ENCODE data around the gene DPP3. TPM values are rescaled to one million over a fixed set of nuclear protein-coding genes. Genes with fewer than 3 reads are reported as not detected.

The DPP3 gene
- total and polyA plus RNA-seq, 2 donors (not counting 1 experiment from before 2014, with no cell fraction given) = 33.6 to 39.6 TPM

DNA sequence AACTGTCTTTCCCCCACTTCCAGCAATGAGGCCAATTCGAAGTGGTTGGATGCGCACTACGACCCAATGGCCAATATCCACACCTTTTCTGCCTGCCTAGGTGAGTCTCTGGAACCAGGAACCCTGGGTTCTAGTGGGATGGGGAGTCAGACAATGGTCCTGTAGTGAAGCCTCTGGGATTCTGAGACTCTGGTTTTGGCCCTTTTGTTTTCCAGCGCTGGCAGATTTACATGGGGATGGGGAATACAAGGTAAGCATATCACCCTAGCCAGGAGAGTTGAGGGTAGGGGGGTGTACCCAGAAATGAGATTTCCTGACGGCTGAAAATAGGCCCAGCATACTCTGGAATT is 30.7 kb downstream of the DPP3 start:
- Histone ChIP-seq H3K9ac (ENCODE audit: insufficient read depth, low read length) (peak overlapping the region; percentile 65), H3K4me1 (ENCODE audit: control insufficient read depth, extremely low read depth, insufficient read depth, low read length) (no peaks in the 10 kb centered on the region), H3K4me3 (replicated peaks in 1 of 4; ENCODE audit: control extremely low read depth in 1 of 4, insufficient read depth in 1 of 4, low read depth in 3 of 4, low read length in 4 of 4) (peak overlapping the region; percentile 66 to 94 (median 82)), H3K27ac (ENCODE audit: insufficient read depth, low read length) (peak overlapping the region; percentile 61), H3K4me2 (ENCODE audit: extremely low read depth, insufficient read depth, low read length) (peak overlapping the region; percentile 96), H3K27me3 (ENCODE audit: control insufficient read depth, insufficient read depth, low read length) (no peaks in the 10 kb centered on the region), H3K36me3 (ENCODE audit: control insufficient read depth, insufficient read depth, low read length) (peaks cover 2% of the 10 kb centered on the region), H3K79me2 (ENCODE audit: control insufficient read depth, insufficient read depth, low read length) (peaks cover 5% of the 10 kb centered on the region), H3K9me3 (ENCODE audit: control insufficient read depth, insufficient read depth, low read depth, low read length) (no peaks in the 10 kb centered on the region), H4K20me1 (ENCODE audit: control insufficient read depth, extremely low read depth, insufficient read depth, low read length) (no peaks in the 10 kb centered on the region), H2AFZ (ENCODE audit: low read length) (peak overlapping the region; percentile 82)
- TF ChIP-seq, protein P1, sequence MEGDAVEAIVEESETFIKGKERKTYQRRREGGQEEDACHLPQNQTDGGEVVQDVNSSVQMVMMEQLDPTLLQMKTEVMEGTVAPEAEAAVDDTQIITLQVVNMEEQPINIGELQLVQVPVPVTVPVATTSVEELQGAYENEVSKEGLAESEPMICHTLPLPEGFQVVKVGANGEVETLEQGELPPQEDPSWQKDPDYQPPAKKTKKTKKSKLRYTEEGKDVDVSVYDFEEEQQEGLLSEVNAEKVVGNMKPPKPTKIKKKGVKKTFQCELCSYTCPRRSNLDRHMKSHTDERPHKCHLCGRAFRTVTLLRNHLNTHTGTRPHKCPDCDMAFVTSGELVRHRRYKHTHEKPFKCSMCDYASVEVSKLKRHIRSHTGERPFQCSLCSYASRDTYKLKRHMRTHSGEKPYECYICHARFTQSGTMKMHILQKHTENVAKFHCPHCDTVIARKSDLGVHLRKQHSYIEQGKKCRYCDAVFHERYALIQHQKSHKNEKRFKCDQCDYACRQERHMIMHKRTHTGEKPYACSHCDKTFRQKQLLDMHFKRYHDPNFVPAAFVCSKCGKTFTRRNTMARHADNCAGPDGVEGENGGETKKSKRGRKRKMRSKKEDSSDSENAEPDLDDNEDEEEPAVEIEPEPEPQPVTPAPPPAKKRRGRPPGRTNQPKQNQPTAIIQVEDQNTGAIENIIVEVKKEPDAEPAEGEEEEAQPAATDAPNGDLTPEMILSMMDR (conservative IDR thresholded peaks at IDR 0.05 in 1 of 2, IDR thresholded peaks at IDR 0.05 in 1 of 2; ENCODE audit: low read depth in 1 of 2, low read length in 2 of 2) = no peak
- TF ChIP-seq EZH2 (IDR thresholded peaks at IDR 0.05; ENCODE audit: low read length, missing control alignments) = no peak
- no peak for DNase-seq (ENCODE audit: low read depth in 2 of 2)

DNA sequence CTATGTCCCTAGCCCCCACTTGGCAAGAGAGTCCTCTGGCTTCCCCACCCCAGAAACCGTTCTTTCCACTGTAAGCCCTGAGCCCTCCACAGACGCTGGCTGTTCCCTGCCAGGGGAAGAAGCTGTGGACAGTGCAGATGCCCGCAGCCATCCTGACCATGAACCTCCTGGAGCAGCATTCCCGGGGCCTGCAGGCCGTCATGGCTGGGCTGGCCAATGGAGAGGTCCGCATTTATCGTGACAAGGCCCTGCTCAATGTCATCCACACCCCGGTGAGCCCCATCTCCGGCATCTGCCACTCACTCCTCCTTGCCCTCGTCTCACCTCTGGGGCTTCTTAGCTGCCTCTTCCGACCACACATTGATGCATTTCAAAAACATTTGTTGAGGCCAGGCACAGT is 43.4 kb downstream of the DPP3 start:
- Histone ChIP-seq H3K27me3 (ENCODE audit: control insufficient read depth, insufficient read depth, low read length) (no peaks in the 10 kb centered on the region), H3K36me3 (ENCODE audit: control insufficient read depth, insufficient read depth, low read length) (peaks cover 2% of the 10 kb centered on the region), H3K27ac (ENCODE audit: insufficient read depth, low read length) (no peak overlapping the region), H2AFZ (ENCODE audit: low read length) (no peak overlapping the region), H4K20me1 (ENCODE audit: control insufficient read depth, extremely low read depth, insufficient read depth, low read length) (no peaks in the 10 kb centered on the region), H3K4me3 (replicated peaks in 1 of 4; ENCODE audit: control extremely low read depth in 1 of 4, insufficient read depth in 1 of 4, low read depth in 3 of 4, low read length in 4 of 4) (no peak overlapping the region), H3K79me2 (ENCODE audit: control insufficient read depth, insufficient read depth, low read length) (no peaks in the 10 kb centered on the region), H3K4me2 (ENCODE audit: extremely low read depth, insufficient read depth, low read length) (no peak overlapping the region), H3K4me1 (ENCODE audit: control insufficient read depth, extremely low read depth, insufficient read depth, low read length) (no peaks in the 10 kb centered on the region), H3K9ac (ENCODE audit: insufficient read depth, low read length) (no peak overlapping the region), H3K9me3 (ENCODE audit: control insufficient read depth, insufficient read depth, low read depth, low read length) (no peaks in the 10 kb centered on the region)
- TF ChIP-seq, protein P1 (conservative IDR thresholded peaks at IDR 0.05 in 1 of 2, IDR thresholded peaks at IDR 0.05 in 1 of 2; ENCODE audit: low read depth in 1 of 2, low read length in 2 of 2) = no peak
- TF ChIP-seq EZH2 (IDR thresholded peaks at IDR 0.05; ENCODE audit: low read length, missing control alignments) = no peak
- no peak for DNase-seq (ENCODE audit: low read depth in 2 of 2)

DNA sequence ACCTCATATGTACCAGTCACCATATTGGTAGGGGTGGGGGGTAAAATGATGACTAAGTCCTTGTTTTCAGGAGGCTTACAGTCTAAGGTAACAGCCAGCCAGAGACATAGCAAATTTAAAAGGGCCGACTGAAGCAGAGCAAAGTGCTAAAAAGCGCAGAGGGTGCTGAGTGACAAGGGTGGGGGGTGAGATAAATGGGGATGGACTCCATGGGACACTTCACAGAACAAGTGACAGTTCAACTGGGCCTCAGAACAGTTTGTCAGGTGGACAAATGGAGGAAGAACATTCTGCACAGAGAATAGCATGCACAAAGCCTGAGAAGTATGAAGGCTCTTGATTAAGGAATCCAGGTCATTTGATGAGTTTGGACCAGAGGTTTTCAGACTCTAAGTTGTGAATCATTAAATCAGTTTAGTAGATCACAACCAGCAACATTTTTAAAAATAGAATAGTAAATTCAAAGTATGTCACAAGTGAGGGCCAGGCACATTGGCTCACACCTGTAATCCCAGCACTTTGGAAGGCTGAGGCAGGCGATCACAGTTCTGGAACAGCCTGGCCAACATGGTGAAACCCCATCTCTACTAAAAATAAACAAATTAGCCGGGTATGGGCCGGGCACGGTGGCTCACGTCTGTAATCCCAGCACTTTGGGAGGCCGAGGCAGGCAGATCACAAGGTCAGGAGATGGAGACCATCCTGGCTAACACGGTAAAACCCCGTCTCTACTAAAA is 44.2 kb downstream of the DPP3 start:
- Histone ChIP-seq H3K4me2 (ENCODE audit: extremely low read depth, insufficient read depth, low read length) (no peak overlapping the region), H3K27ac (ENCODE audit: insufficient read depth, low read length) (no peak overlapping the region), H3K36me3 (ENCODE audit: control insufficient read depth, insufficient read depth, low read length) (peaks cover under 1% of the 10 kb centered on the region), H3K9me3 (ENCODE audit: control insufficient read depth, insufficient read depth, low read depth, low read length) (no peaks in the 10 kb centered on the region), H4K20me1 (ENCODE audit: control insufficient read depth, extremely low read depth, insufficient read depth, low read length) (no peaks in the 10 kb centered on the region), H3K4me3 (replicated peaks in 1 of 4; ENCODE audit: control extremely low read depth in 1 of 4, insufficient read depth in 1 of 4, low read depth in 3 of 4, low read length in 4 of 4) (no peak overlapping the region), H3K4me1 (ENCODE audit: control insufficient read depth, extremely low read depth, insufficient read depth, low read length) (no peaks in the 10 kb centered on the region), H3K79me2 (ENCODE audit: control insufficient read depth, insufficient read depth, low read length) (no peaks in the 10 kb centered on the region), H3K9ac (ENCODE audit: insufficient read depth, low read length) (no peak overlapping the region), H3K27me3 (ENCODE audit: control insufficient read depth, insufficient read depth, low read length) (no peaks in the 10 kb centered on the region), H2AFZ (ENCODE audit: low read length) (no peak overlapping the region)
- TF ChIP-seq EZH2 (IDR thresholded peaks at IDR 0.05; ENCODE audit: low read length, missing control alignments) = no peak
- TF ChIP-seq, protein P1 (conservative IDR thresholded peaks at IDR 0.05 in 1 of 2, IDR thresholded peaks at IDR 0.05 in 1 of 2; ENCODE audit: low read depth in 1 of 2, low read length in 2 of 2) = no peak
- no peak for DNase-seq (ENCODE audit: low read depth in 2 of 2)

All from fibroblast of lung (primary cell).